Stomach (tissue), 9 donors: Measurements from ENCODE around the gene IMP4. TPM values are rescaled to one million over a fixed set of nuclear protein-coding genes. Genes with fewer than 3 reads are reported as not detected.

ENCODE experiments used
- DNase-seq, 2 donors: peaks; one replicate each; pipeline versions ENCODE4 v3.0.0 to v3.0.0-alpha.2; 2013 to 2019
- H3K27ac ChIP-seq, 5 donors: fragments of 200-600 bp in 4 of 5; sonication (generic) in 4 of 5; one replicate each; pipeline ENCODE4 v1.5.1; 2013 to 2019; ENCODE audit warnings: mild to moderate bottlenecking in 1 of 5, moderate library complexity in 1 of 5
- H3K27me3 ChIP-seq, 3 donors: fragments of 200-600 bp; sonication (generic); one replicate each; pipeline ENCODE4 v1.5.1; 2017 to 2019; ENCODE audit warnings: mixed run types in 1 of 3
- H3K36me3 ChIP-seq, 4 donors: fragments of 200-600 bp; sonication (generic); 1 replicate in 3 of 4; 2 replicates in 1 of 4; pipeline ENCODE4 v1.5.1; 2016 to 2019
- H3K4me1 ChIP-seq, 4 donors: fragments of 200-600 bp; sonication (generic); one replicate each; pipeline ENCODE4 v1.5.1; 2016 to 2019
- H3K4me3 ChIP-seq, 4 donors: fragments of 200-600 bp; sonication (generic) in 3 of 4; one replicate each; pipeline ENCODE4 v1.5.1; 2016 to 2019; ENCODE audit warnings: mild to moderate bottlenecking in 1 of 4
- H3K9me3 ChIP-seq, 4 donors: fragments of 200-600 bp; sonication (generic); one replicate each; pipeline ENCODE4 v1.5.1; 2016 to 2019
- CTCF ChIP-seq, 7 experiments: fragments of 450-650 bp in 4 of 7; fragments of 200-600 bp in 3 of 7; sonication (generic) in 3 of 7; IDR thresholded peaks; one replicate each; pipeline ENCODE4 v1.5.1; 2016 to 2019; ENCODE audit warnings: antibody characterized with exemption in 7 of 7, control low read depth in 2 of 7, mild to moderate bottlenecking in 1 of 7
- EP300 ChIP-seq: sonication (generic); formaldehyde crosslinking; IDR thresholded peaks from one replicate; pipeline ENCODE4 v1.6.1; 2017; ENCODE audit warnings: antibody characterized with exemption
- POLR2A ChIP-seq, 4 donors: fragments of 450-650 bp; IDR thresholded peaks; one replicate each; pipeline ENCODE4 v1.6.1; 2016; ENCODE audit warnings: antibody characterized with exemption in 4 of 4, control low read depth in 2 of 4, mild to moderate bottlenecking in 1 of 4, moderate library complexity in 1 of 4
- POLR2AphosphoS5 ChIP-seq, 3 donors: sonication (generic); formaldehyde crosslinking; IDR thresholded peaks; one replicate each; pipeline ENCODE4 v1.6.1; 2016; ENCODE audit warnings: antibody characterized with exemption in 3 of 3
- WGBS, 5 donors: extraction: QIAGEN DNeasy Blood & Tissue Kit in 3 of 5; methylation state at CpG; one replicate each; pipeline versions ENCODE4 v1.1.5 to v1.1.7; 2013 to 2018; 5-methylcytosine and 5-hydroxymethylcytosine counted together
- intact Hi-C: fragments of 100-400 bp; cut with DNase I; formaldehyde crosslinking; loops from one replicate; pipeline ENCODE4 v1.15.1; 2023; ENCODE audit warnings: low total_unique reads
- polyA plus RNA-seq, 3 donors: library from polyadenylated mRNA; stranded (reverse); fragments of 200-250 nt; gene quantifications; one replicate each; pipeline ENCODE4 v1.2.3, GENCODE V29; 2013
- total RNA-seq, 5 donors: library from RNA; depleted of rRNA; stranded (reverse); fragments of >200 nt; gene quantifications; one replicate each; pipeline versions ENCODE4 v1.1.0 to v1.2.3, GENCODE V29; 2014 to 2016
- donor health status: healthy with polysubstance abuse.
- donor health status: Bipolar disorder and iron deficiency.
- donor health status: healthy.

IMP4 gene
- total and polyA plus RNA-seq, 8 donors: 14.2 to 128 (median 71.2) TPM

DNA sequence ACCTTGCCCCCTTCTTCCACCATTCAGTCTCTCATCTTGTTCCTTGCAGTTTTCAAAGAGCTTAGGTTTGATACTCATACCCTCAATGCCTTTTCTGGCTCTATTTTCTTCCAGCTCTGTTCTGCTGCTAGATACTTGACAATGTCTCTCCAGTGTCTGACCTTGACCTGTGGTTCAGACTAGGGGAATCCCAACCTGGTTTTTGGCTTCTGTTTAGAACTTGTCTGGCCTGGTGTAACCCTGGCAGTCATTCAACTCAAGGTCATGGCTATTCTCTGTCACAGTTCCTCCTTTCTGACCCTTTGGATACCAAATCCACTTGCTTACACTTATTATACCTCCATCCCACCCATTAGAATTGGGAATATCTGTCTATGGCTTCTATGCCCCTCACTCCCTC, 31.8 kb upstream of the IMP4 start:
- no peak overlapping the region for H3K27ac ChIP-seq
- TF ChIP-seq EP300 (no peak), POLR2A (IDR thresholded peaks at IDR 0.05) (no peak), CTCF (IDR thresholded peaks at IDR 0.05) (no peak), POLR2AphosphoS5 (IDR thresholded peaks at IDR 0.05) (no peak)
- no peak overlapping the region for H3K4me3 ChIP-seq
- intact Hi-C loops: no loop called here
- H3K9me3 ChIP-seq: no peaks in the 10 kb centered on the region
- no peak for DNase-seq
- H3K4me1 ChIP-seq: no peaks in the 10 kb centered on the region
- H3K36me3 ChIP-seq: no peaks in the 10 kb centered on the region
- peaks cover 0 to 29% (median 0%) of the 10 kb centered on the region in 3 donors for H3K27me3 ChIP-seq

DNA sequence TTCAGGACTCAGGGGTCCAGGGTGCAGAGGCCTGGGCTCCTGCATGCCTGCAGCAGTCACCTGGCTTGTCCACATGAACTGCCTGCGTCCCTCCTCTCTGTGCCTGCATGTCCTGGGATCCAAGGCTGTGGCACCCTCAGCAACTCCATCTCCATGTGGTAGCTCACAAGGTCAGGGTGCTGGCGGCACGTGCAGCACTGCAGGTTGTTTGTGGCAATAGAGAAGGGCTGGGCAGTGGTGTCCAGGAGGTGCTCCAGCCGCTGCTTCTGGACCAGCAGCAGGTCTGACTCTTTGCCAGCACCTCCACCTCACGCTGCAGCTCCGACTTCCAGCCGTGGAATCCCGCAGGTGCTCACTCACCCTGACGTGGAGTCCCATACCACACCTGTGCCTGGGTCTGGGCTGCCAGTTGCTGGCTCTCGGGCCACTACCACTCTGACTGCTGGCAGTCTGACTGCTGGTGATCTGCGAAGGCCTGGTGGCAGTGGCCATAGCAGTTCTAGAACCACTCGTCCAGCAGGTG, 28.8 kb upstream of the IMP4 start:
- DNase-seq: no peak
- no peaks in the 10 kb centered on the region for H3K36me3 ChIP-seq
- TF ChIP-seq CTCF (IDR thresholded peaks at IDR 0.05) (no peak), POLR2AphosphoS5 (IDR thresholded peaks at IDR 0.05) (no peak), EP300 (no peak), POLR2A (IDR thresholded peaks at IDR 0.05) (no peak)
- peaks cover 0 to 26% (median 0%) of the 10 kb centered on the region in 3 donors for H3K27me3 ChIP-seq
- no peaks in the 10 kb centered on the region for H3K9me3 ChIP-seq
- 79 to 84% (median 80%) methylated on average over 5 to 12 of the region's 12 CpGs for WGBS, 5 donors
- intact Hi-C loops: no loop called here
- H3K4me1 ChIP-seq: no peaks in the 10 kb centered on the region
- no peak overlapping the region for H3K4me3 ChIP-seq
- H3K27ac ChIP-seq: no peak overlapping the region

GRCh38 chr2:130314377-130314776, 28.3 kb upstream of the IMP4 start:
- no peaks in the 10 kb centered on the region for H3K9me3 ChIP-seq
- 73 to 93% (median 87%) methylated on average over 3 of the region's 3 CpGs for WGBS, 5 donors
- intact Hi-C loops: no loop called here

GRCh38 chr2:130316596-130316995, 26.1 kb upstream of the IMP4 start:
- no peaks in the 10 kb centered on the region for H3K4me1 ChIP-seq
- no peak overlapping the region for H3K4me3 ChIP-seq
- 0 to 25% (median 6%) methylated on average over 1 of the region's 1 CpG for WGBS, 5 donors
- DNase-seq: peak in 1 of 2 donors; percentile 57
- TF ChIP-seq EP300 (no peak), POLR2AphosphoS5 (IDR thresholded peaks at IDR 0.05) (no peak), POLR2A (IDR thresholded peaks at IDR 0.05) (no peak), CTCF (IDR thresholded peaks at IDR 0.05) (no peak)
- no peaks in the 10 kb centered on the region for H3K36me3 ChIP-seq
- H3K27me3 ChIP-seq: peaks cover 0 to 32% (median 0%) of the 10 kb centered on the region in 3 donors
- no peaks in the 10 kb centered on the region for H3K9me3 ChIP-seq
- no peak overlapping the region for H3K27ac ChIP-seq
- intact Hi-C loops: no loop called here

More at GRCh38 chr2:130314377-130314776, 28.3 kb upstream of the IMP4 start:
- Histone ChIP-seq H3K27me3 (peaks cover 0 to 30% (median 0%) of the 10 kb centered on the region in 3 donors), H3K4me1 (no peaks in the 10 kb centered on the region), H3K27ac (no peak overlapping the region), H3K36me3 (no peaks in the 10 kb centered on the region), H3K4me3 (no peak overlapping the region)
- no peak for DNase-seq
- TF ChIP-seq POLR2AphosphoS5 (IDR thresholded peaks at IDR 0.05) (no peak), EP300 (no peak), POLR2A (IDR thresholded peaks at IDR 0.05) (no peak), CTCF (IDR thresholded peaks at IDR 0.05) (no peak)
